ENCODE results near the gene STK33.

DNA sequence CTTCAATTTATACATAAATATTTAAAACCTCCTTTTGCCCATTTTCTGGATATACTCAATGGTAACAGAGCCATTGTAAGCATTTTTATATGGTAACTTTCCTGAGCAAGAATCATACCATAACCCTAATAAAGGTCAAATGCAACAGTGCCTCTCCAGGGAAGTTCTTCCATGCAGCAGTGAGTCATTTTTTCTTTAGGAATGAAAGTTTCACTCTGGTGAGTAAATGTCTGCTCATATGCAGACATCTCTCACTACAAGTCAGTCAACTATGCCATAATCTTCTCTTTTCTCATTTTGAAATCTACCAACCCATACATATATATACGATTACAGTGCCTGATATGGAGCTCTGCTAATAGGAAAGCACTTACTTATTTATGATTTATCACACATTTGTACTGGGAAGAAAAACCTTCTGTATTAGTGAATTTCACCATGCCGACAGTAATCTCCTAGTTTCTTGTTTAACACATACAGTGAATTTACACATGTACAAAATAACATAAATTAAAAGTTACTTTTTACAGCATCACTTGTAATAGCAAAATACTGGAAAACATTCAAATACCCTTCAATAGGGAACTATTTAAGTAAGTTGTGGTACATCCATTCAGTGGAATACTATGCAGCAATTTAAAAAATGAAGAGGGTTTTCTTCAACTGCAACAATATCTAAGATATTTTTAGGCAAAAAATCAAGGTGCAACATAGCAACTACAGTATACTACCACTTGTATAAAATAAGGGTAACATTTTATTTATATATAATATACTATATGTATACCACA, 16.0 kb downstream of the STK33 start:
- TF ChIP-seq EZH2phosphoT487 (IDR thresholded peaks at IDR 0.05; ENCODE audit: low read length) (no peak), EZH2 (optimal IDR thresholded peaks at IDR 0.05; ENCODE audit: low read depth, low read length) (no peak)
- TF ChIP-seq, protein P1, sequence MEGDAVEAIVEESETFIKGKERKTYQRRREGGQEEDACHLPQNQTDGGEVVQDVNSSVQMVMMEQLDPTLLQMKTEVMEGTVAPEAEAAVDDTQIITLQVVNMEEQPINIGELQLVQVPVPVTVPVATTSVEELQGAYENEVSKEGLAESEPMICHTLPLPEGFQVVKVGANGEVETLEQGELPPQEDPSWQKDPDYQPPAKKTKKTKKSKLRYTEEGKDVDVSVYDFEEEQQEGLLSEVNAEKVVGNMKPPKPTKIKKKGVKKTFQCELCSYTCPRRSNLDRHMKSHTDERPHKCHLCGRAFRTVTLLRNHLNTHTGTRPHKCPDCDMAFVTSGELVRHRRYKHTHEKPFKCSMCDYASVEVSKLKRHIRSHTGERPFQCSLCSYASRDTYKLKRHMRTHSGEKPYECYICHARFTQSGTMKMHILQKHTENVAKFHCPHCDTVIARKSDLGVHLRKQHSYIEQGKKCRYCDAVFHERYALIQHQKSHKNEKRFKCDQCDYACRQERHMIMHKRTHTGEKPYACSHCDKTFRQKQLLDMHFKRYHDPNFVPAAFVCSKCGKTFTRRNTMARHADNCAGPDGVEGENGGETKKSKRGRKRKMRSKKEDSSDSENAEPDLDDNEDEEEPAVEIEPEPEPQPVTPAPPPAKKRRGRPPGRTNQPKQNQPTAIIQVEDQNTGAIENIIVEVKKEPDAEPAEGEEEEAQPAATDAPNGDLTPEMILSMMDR (IDR thresholded peaks at IDR 0.05; ENCODE audit: low read length): no peak
